ENCODE data around the gene CEP170. TPM values are rescaled to one million over a fixed set of nuclear protein-coding genes. Genes with fewer than 3 reads are reported as not detected.

Gene CEP170
- total and polyA plus RNA-seq, 10 of the 15 experiments (the other 5 are each of a cell fraction or from before 2014, with no cell fraction given): 15.0 to 67.3 (median 40.2) TPM

DNA sequence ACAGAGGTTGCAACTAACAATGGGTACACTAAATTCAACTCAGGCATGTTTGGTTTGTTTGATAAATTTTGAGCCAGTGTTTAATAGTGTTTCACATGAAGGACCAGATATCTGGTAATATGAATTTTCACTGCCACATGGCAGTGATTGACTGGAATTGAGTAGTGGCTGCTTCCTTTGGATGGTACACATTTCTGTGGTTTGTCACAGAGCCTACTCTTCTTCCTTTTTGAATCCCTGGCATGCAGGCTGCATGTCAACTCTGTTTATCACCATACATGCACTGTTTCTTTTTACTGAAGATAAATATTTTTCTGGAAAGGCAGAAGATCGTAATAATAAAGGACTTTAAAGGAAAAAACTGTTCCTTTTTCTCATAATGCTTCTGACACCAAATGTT, 36.2 kb upstream of the CEP170 start:
- no peaks in the 10 kb centered on the region for H3K27me3 ChIP-seq (replicated peaks in 1 of 2; ENCODE audit: control insufficient read depth in 2 of 2, insufficient read depth in 2 of 2, low read length in 1 of 2)
- ATAC-seq (no peak), DNase-seq (ENCODE audit: low read depth, low spot score) (no peak), FAIRE-seq (no peak)
- ChIA-PET RAD21 (ENCODE audit: unreplicated experiment) (no interaction called here), SMC1A (ENCODE audit: uncharacterized antibody, unreplicated experiment) (no interaction called here), CTCF (no interaction called here), POLR2A (no interaction called here)
- H3K4me2 ChIP-seq (ENCODE audit: control insufficient read depth, insufficient read depth): no peak overlapping the region
- intact Hi-C loops (cut with micrococcal nuclease; ENCODE audit: unreplicated experiment): no loop called here
- no peak overlapping the region for H3K9ac ChIP-seq (ENCODE audit: control insufficient read depth, insufficient read depth, low read length)
- peaks cover 1% of the 10 kb centered on the region for H3K9me3 ChIP-seq (replicated peaks; ENCODE audit: control insufficient read depth, insufficient read depth, low read length)
- H3K27ac ChIP-seq (ENCODE audit: control insufficient read depth, insufficient read depth): no peak overlapping the region
- H2AFZ ChIP-seq (ENCODE audit: control insufficient read depth, low read depth, low read length): no peak overlapping the region
- WGBS (ENCODE audit: insufficient coverage, insufficient replicate concordance, low lambda C conversion rate, missing lambda C conversion rate): 95% methylated on average over 1 of the region's 1 CpG
- no peaks in the 10 kb centered on the region for H4K20me1 ChIP-seq (ENCODE audit: control insufficient read depth, insufficient read depth)
- in situ Hi-C loops (cut with MboI): no loop called here
- TF ChIP-seq HDAC6 (IDR thresholded peaks at IDR 0.05; ENCODE audit: unreplicated experiment): no peak
- TF ChIP-seq ZNF217 (IDR thresholded peaks at IDR 0.05): no peak
- BruUV-seq (replicated peaks): no TSS peak
- no peaks in the 10 kb centered on the region for H3K79me2 ChIP-seq (ENCODE audit: control insufficient read depth, insufficient read depth, low read length)
- H3K4me3 ChIP-seq: no peak overlapping the region
- peaks cover 0 to 3% of the 10 kb centered on the region in 2 experiments; a peak in 1 of 4 replicates for H3K36me3 ChIP-seq (ENCODE audit: control insufficient read depth in 2 of 2, insufficient read depth in 2 of 2, low read length in 1 of 2)
- H3K4me1 ChIP-seq (ENCODE audit: control insufficient read depth, insufficient read depth, low read length): peaks cover 12% of the 10 kb centered on the region

DNA sequence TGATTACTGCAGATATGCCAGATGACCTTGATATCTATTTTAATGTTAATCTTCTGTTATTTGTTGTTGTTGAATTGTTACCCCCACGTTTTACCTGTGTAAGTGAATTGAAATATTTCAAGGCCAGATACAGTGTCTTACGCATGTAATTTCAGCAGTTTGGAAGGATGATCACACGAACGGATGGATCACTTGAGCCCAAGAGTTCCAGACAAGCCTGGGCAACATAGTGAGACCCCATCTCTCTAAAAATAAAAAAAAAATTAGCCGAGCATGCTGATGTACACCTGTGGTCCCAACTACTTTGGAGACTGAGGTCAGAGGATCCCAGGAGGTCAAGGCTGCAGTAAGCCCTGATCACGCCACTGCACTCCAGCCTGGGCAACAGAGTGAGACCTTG, 33.0 kb upstream of the CEP170 start:
- Histone ChIP-seq H2AFZ (ENCODE audit: control insufficient read depth, low read depth, low read length) (no peak overlapping the region), H3K4me2 (ENCODE audit: control insufficient read depth, insufficient read depth) (0 out of 2 replicates have a peak overlapping the region, but pooled peaks have one; percentile 42), H3K79me2 (ENCODE audit: control insufficient read depth, insufficient read depth, low read length) (no peaks in the 10 kb centered on the region), H3K4me3 (no peak overlapping the region), H4K20me1 (ENCODE audit: control insufficient read depth, insufficient read depth) (no peaks in the 10 kb centered on the region), H3K36me3 (ENCODE audit: control insufficient read depth in 2 of 2, insufficient read depth in 2 of 2, low read length in 1 of 2) (peaks cover 0 to 5% of the 10 kb centered on the region in 2 experiments; a peak in 1 of 4 replicates), H3K9ac (ENCODE audit: control insufficient read depth, insufficient read depth, low read length) (no peak overlapping the region), H3K4me1 (ENCODE audit: control insufficient read depth, insufficient read depth, low read length) (peaks cover 13% of the 10 kb centered on the region), H3K9me3 (replicated peaks; ENCODE audit: control insufficient read depth, insufficient read depth, low read length) (no peaks in the 10 kb centered on the region), H3K27me3 (replicated peaks in 1 of 2; ENCODE audit: control insufficient read depth in 2 of 2, insufficient read depth in 2 of 2, low read length in 1 of 2) (no peaks in the 10 kb centered on the region), H3K27ac (ENCODE audit: control insufficient read depth, insufficient read depth) (peak overlapping the region; percentile 58; the same call in 1 of the 2 replicates)
- DNase-seq (ENCODE audit: low read depth, low spot score): no peak
- in situ Hi-C loops (cut with MboI): no loop called here
- CTCF ChIA-PET: interaction anchor here (0.9 kb wide), 1 partner anchor 26 kb away, joined by 3 read pairs; no protein-coding TSS in a partner anchor
- intact Hi-C loops (cut with micrococcal nuclease; ENCODE audit: unreplicated experiment): no loop called here
- POLR2A ChIA-PET: no interaction called here
- no TSS peak for BruUV-seq (replicated peaks)
- no peak for ATAC-seq
- RAD21 ChIA-PET (ENCODE audit: unreplicated experiment): interaction anchor here (0.7 kb wide), 1 partner anchor 33 kb away, joined by 3 read pairs; the partner anchor contains the start of gene CEP170
- no peak for FAIRE-seq
- WGBS (ENCODE audit: insufficient coverage, insufficient replicate concordance, low lambda C conversion rate, missing lambda C conversion rate): 50% methylated on average over 6 of the region's 6 CpGs
- SMC1A ChIA-PET (ENCODE audit: uncharacterized antibody, unreplicated experiment): interaction anchor here (1.3 to 3.1 kb wide), 2 partner anchors 26 to 32 kb away, joined by 7 to 12 read pairs; partner anchors contain the start of genes CEP170 and SDCCAG8
- TF ChIP-seq, protein P1, sequence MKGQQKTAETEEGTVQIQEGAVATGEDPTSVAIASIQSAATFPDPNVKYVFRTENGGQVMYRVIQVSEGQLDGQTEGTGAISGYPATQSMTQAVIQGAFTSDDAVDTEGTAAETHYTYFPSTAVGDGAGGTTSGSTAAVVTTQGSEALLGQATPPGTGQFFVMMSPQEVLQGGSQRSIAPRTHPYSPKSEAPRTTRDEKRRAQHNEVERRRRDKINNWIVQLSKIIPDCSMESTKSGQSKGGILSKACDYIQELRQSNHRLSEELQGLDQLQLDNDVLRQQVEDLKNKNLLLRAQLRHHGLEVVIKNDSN (IDR thresholded peaks at IDR 0.05; ENCODE audit: borderline replicate concordance, extremely low read length, insufficient read depth, low read depth, low read length): no peak
- no peak for TF ChIP-seq ZNF622 (IDR thresholded peaks at IDR 0.05)
- TF ChIP-seq CREM (IDR thresholded peaks at IDR 0.05; ENCODE audit: low read depth): peak; percentile 2; the same call in 1 of the 2 replicates
- TF ChIP-seq, protein P2, sequence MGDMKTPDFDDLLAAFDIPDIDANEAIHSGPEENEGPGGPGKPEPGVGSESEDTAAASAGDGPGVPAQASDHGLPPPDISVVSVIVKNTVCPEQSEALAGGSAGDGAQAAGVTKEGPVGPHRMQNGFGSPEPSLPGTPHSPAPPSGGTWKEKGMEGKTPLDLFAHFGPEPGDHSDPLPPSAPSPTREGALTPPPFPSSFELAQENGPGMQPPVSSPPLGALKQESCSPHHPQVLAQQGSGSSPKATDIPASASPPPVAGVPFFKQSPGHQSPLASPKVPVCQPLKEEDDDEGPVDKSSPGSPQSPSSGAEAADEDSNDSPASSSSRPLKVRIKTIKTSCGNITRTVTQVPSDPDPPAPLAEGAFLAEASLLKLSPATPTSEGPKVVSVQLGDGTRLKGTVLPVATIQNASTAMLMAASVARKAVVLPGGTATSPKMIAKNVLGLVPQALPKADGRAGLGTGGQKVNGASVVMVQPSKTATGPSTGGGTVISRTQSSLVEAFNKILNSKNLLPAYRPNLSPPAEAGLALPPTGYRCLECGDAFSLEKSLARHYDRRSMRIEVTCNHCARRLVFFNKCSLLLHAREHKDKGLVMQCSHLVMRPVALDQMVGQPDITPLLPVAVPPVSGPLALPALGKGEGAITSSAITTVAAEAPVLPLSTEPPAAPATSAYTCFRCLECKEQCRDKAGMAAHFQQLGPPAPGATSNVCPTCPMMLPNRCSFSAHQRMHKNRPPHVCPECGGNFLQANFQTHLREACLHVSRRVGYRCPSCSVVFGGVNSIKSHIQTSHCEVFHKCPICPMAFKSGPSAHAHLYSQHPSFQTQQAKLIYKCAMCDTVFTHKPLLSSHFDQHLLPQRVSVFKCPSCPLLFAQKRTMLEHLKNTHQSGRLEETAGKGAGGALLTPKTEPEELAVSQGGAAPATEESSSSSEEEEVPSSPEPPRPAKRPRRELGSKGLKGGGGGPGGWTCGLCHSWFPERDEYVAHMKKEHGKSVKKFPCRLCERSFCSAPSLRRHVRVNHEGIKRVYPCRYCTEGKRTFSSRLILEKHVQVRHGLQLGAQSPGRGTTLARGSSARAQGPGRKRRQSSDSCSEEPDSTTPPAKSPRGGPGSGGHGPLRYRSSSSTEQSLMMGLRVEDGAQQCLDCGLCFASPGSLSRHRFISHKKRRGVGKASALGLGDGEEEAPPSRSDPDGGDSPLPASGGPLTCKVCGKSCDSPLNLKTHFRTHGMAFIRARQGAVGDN (IDR thresholded peaks at IDR 0.05): no peak
- peak; percentile 4; the same call in 1 of the 2 replicates for TF ChIP-seq NFIC (IDR thresholded peaks at IDR 0.05; ENCODE audit: low read depth, low read length)
- no peak for TF ChIP-seq ZNF207 (IDR thresholded peaks at IDR 0.05; ENCODE audit: borderline replicate concordance)
- no peak for TF ChIP-seq HDGF (IDR thresholded peaks at IDR 0.05)
- TF ChIP-seq ZZZ3 (IDR thresholded peaks at IDR 0.05; ENCODE audit: control insufficient read depth, insufficient read length, low read depth): no peak
- no peak for TF ChIP-seq PAX5 (IDR thresholded peaks at IDR 0.05; ENCODE audit: borderline replicate concordance, low read depth, low read length)
- TF ChIP-seq SUPT20H (IDR thresholded peaks at IDR 0.05; ENCODE audit: borderline replicate concordance, control insufficient read depth, low read depth, low read length): no peak
